GM19455 (cell line): ENCODE data around the gene RSPH9.
"Not testable (repeated sequence)": the region's sequence is repeated elsewhere in the genome, so short reads cannot be mapped to it uniquely, and the experiment has no call there.

ENCODE experiments used
- ATAC-seq: cut with Tn5 transposase; IDR thresholded peaks from one replicate; pipeline ENCODE4 v1.9.1; 2021; ENCODE audit not compliant: unreplicated experiment

Gene RSPH9

GRCh38 chr6:43682724-43683429 lies 38.0 kb downstream of the RSPH9 start:
- ATAC-seq, result no peak

- ATAC-seq, result no peak
Measured at GRCh38 chr6:43683708-43684455, 39.0 kb downstream of the RSPH9 start.

- ATAC-seq, result no peak
Measured at GRCh38 chr6:43687079-43687436, 42.2 kb downstream of the RSPH9 start.

GRCh38 chr6:43687437-43688347 lies 42.9 kb downstream of the RSPH9 start, which contains the start of gene MRPS18A:
Gene MRPS18A (minus strand): TSS chr6:43687791. CDS start chr6:43687779, 12 bp downstream.
- peak; percentile 90 for ATAC-seq

GRCh38 chr6:43689421-43689820 lies 44.6 kb downstream of the RSPH9 start:
- no peak for ATAC-seq

GRCh38 chr6:43695215-43695966 lies 50.6 kb downstream of the RSPH9 start:
- ATAC-seq, result no peak

- no peak for ATAC-seq
Measured at GRCh38 chr6:43695967-43696291, 51.1 kb downstream of the RSPH9 start.

GRCh38 chr6:43697421-43697820 lies 52.6 kb downstream of the RSPH9 start:
- ATAC-seq, result no peak

GRCh38 chr6:43698584-43699349 lies 53.9 kb downstream of the RSPH9 start:
- ATAC-seq, result no peak

GRCh38 chr6:43699564-43700186 lies 54.8 kb downstream of the RSPH9 start:
- no peak for ATAC-seq

GRCh38 chr6:43700939-43701560 lies 56.2 kb downstream of the RSPH9 start:
- not testable (repeated sequence) for ATAC-seq

GRCh38 chr6:43702171-43702533 lies 57.3 kb downstream of the RSPH9 start:
- ATAC-seq, result no peak

- ATAC-seq, result peak; percentile 68
Measured at GRCh38 chr6:43702534-43703440, 58.0 kb downstream of the RSPH9 start.

GRCh38 chr6:43703512-43704429 lies 58.9 kb downstream of the RSPH9 start:
- no peak for ATAC-seq

- ATAC-seq, result no peak
Measured at GRCh38 chr6:43705996-43706395, 61.2 kb downstream of the RSPH9 start.

GRCh38 chr6:43706788-43707187 lies 62.0 kb downstream of the RSPH9 start:
- ATAC-seq, result no peak

- ATAC-seq, result no peak
Measured at GRCh38 chr6:43707269-43707668, 62.4 kb downstream of the RSPH9 start.
